ENCODE measurements around the gene BTBD8.

The BTBD8 gene

GRCh38 chr1:92188436-92189255 is 108.5 kb downstream of the BTBD8 start:
- DNase-seq (ENCODE audit: insufficient read length, low spot score) = no peak
- no peak for FAIRE-seq

GRCh38 chr1:92191726-92192125 is 111.6 kb downstream of the BTBD8 start:
- DNase-seq (ENCODE audit: insufficient read length, low spot score) (no peak), FAIRE-seq (no peak)

DNA sequence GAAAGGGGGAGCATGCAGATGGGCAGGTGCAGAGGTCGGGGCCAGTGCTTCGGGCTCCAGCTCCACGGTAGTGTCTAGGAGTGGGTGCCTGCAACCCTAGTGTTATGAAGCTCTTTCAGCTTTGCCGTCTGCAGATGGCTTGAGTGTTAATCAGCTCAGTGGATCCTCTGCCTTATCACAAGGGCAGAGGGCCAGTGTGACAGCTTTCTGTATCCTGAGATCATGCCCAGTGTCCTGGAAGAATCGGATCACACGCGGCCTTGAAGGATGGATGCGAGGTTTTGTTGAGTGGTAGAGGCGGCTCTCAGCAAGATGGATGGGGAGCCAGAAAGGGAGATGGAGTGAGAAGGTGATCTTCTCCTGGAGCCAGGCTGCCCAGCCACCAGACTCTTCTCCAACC is 112.1 kb downstream of the BTBD8 start:
- no peak for FAIRE-seq

GRCh38 chr1:92194511-92194910 is 114.4 kb downstream of the BTBD8 start:
- no peak for FAIRE-seq
- no peak for DNase-seq (ENCODE audit: insufficient read length, low spot score)

More for the DNA sequence above, 112.1 kb downstream of the BTBD8 start:
- no peak for DNase-seq (ENCODE audit: insufficient read length, low spot score)

- DNase-seq (ENCODE audit: insufficient read length, low spot score) (no peak), FAIRE-seq (no peak)
These were observed 121.8 kb downstream of the BTBD8 start for GRCh38 chr1:92201973-92202372.

DNA sequence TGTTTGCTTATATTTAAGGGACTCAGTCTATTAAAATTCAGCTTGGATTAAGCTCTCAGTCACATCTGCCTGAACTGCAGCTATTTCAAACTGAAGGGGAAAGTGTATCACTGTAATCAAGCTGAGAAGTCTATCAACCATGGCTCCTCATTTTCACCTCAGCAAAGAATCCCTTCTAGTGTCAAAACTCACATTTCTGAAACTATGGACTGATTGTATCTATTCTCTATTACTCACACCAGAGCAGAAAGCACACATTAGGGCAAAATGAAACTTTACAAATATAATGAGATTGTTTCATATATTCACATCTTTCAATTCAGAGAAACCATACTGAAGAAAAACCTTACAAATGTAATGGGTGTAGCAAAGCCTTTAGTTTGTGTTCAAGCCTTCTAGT is 123.0 kb downstream of the BTBD8 start:
- no peak for DNase-seq (ENCODE audit: insufficient read length, low spot score)
- FAIRE-seq = no peak

GRCh38 chr1:92210701-92211100 is 130.6 kb downstream of the BTBD8 start:
- no peak for FAIRE-seq
- no peak for DNase-seq (ENCODE audit: insufficient read length, low spot score)

DNA sequence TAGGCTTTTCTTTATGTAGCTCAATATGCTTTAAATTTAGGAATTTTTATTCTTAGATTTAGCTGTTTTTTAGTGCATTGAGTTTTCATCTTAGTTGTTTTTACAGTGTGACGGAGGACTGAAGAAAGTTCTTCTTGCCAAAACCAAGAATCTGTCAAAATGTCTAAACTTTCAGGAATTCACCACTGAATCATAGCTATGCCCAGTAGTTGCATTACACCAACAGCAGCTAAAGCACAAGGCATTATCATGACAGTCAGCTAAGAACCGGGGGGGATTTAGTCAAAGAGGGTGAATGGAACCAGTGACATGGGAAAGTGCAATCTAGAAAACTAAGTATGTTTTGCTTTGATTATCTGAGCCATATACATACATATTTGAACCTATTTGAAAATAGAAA is 131.0 kb downstream of the BTBD8 start:
- no peak for FAIRE-seq
- no peak for DNase-seq (ENCODE audit: insufficient read length, low spot score)

DNA sequence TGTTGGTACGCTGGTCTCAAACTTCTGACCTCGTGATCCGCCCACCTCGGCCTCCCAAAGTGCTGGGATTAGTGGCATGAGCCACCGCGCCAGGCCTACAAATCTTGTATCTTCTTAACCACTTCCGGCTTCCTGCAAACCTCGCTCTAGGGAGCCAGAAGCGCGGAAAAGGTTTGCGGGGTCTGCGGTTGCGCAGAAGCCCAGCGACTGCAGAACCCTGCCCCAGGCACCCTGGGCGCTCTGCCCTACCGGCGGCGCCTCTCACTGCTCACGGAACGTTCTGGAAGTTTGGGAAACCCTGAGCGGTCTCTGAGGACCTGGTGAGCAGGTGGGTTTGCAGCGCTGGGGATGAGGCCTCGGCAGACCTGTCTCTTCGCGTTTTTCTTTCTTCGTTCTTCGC is 137.6 kb downstream of the BTBD8 start, which contains the start of gene C1orf146:
Gene C1orf146, plus strand, starts transcription at position 195 of the 400 bp plus-strand sequence. CDS start 13,506 bp downstream, outside the sequence.
- no peak for FAIRE-seq
- no peak for DNase-seq (ENCODE audit: insufficient read length, low spot score)

DNA sequence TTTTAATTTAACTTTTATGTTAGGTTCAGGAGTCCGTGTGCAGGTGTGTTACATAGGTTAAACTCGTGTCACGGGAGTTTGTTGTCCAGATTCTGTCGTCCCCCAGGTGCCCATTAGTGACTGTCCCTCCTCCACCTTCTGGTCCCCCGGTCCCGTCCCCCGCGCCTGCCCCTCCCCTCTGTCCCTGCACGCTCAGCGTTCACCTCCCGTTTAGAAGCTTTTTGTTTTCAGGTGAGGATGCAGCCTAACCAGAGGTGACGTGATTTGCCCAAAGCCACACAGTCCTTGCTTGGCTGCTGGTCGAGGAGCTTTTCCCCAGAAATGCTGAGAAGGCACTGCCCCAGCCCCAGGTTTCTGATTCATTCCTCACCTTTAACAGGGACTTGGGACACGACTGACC is 138.4 kb downstream of the BTBD8 start:
- FAIRE-seq (no peak), DNase-seq (ENCODE audit: insufficient read length, low spot score) (no peak)

- no peak for DNase-seq (ENCODE audit: insufficient read length, low spot score)
- FAIRE-seq = no peak
These were observed 138.9 kb downstream of the BTBD8 start for GRCh38 chr1:92219028-92219427.

- FAIRE-seq (no peak), DNase-seq (ENCODE audit: insufficient read length, low spot score) (no peak)
These were observed 148.3 kb downstream of the BTBD8 start for GRCh38 chr1:92228401-92228800.

DNA sequence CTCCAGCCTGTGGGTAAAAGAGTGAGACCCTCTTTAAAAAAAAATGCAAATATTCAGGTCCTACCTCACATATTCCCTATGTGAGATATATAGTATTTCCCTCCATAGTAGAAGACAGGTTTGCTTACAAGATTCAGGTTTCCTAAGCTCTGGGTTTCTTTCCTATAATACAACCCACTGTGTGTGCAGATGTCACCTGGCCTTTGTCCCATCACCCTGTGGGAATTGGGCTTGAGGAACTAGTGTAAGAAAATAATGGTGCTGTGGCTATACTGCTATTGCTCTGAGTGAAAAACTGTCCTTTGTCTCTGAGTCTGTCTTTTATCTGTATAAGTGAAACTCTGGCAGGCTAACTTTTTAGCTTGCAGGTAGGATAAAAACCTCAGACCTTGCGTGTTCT is 150.6 kb downstream of the BTBD8 start:
- no peak for DNase-seq (ENCODE audit: insufficient read length, low spot score)
- no peak for FAIRE-seq
